ENCODE measurements around the gene MYH14.

- TF ChIP-seq CTCF (IDR thresholded peaks at IDR 0.05) (no peak), POLR2A (IDR thresholded peaks at IDR 0.05) (no peak)
Observed at GRCh38 chr19:50319156-50319555, 115.7 kb downstream of the MYH14 start.
